ENCODE measurements around the gene MTRF1L. TPM values are rescaled to one million over a fixed set of nuclear protein-coding genes. Genes with fewer than 3 reads are reported as not detected.
A peak's percentile ranks its signal among the peaks of the same experiment; 100 is the strongest.

The MTRF1L gene
- total and polyA plus RNA-seq, 2 of the 13 experiments (the other 11 are each of a cell fraction or from before 2014, with no cell fraction given) = 17.6 to 28.7 TPM

DNA sequence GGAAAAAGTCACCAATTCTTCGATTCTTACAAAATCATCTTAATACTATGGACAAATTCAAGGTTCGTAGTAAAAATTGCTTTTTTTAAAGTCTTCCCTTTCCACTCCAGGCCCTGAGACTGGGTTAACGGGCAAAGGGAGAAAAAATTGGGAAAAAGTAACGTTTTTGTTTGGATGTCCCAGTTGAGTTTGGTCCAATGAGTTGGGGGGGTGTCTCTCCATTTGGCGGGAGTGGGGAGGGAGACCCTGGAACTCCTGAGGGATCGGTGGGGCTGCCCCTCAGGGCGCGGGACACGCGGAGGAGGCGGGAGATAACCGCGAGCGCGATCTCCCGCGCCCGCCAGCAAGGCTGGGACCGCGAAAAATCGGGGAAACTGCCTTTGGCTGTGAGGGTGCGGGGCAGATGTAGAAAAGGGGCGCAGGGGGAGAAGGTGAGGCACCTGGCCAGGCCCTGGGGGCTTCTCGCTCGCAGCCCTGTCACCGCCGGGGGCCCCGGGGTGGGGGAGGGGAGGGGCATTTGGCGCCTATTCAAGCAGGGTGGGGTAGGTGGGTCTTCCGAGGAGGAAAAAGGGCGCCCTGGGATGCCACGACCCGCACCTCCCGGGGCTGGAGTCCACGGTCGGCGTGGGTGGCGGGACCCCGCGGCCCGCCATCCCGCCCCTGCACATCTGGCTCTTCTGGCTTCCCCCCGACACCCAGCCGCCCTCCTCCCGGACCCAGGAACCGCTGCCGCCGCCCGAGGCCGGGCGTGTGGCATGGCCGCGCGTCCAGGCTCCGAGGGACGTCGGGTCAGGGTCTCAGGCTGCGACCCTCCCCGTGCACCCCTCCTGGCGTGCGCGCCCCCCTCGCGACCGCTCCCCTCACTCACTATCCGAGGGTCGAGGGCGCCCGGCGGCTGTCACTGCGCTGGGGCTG, 20.3 kb downstream of the MTRF1L start (continued):
- TF ChIP-seq, protein P1, sequence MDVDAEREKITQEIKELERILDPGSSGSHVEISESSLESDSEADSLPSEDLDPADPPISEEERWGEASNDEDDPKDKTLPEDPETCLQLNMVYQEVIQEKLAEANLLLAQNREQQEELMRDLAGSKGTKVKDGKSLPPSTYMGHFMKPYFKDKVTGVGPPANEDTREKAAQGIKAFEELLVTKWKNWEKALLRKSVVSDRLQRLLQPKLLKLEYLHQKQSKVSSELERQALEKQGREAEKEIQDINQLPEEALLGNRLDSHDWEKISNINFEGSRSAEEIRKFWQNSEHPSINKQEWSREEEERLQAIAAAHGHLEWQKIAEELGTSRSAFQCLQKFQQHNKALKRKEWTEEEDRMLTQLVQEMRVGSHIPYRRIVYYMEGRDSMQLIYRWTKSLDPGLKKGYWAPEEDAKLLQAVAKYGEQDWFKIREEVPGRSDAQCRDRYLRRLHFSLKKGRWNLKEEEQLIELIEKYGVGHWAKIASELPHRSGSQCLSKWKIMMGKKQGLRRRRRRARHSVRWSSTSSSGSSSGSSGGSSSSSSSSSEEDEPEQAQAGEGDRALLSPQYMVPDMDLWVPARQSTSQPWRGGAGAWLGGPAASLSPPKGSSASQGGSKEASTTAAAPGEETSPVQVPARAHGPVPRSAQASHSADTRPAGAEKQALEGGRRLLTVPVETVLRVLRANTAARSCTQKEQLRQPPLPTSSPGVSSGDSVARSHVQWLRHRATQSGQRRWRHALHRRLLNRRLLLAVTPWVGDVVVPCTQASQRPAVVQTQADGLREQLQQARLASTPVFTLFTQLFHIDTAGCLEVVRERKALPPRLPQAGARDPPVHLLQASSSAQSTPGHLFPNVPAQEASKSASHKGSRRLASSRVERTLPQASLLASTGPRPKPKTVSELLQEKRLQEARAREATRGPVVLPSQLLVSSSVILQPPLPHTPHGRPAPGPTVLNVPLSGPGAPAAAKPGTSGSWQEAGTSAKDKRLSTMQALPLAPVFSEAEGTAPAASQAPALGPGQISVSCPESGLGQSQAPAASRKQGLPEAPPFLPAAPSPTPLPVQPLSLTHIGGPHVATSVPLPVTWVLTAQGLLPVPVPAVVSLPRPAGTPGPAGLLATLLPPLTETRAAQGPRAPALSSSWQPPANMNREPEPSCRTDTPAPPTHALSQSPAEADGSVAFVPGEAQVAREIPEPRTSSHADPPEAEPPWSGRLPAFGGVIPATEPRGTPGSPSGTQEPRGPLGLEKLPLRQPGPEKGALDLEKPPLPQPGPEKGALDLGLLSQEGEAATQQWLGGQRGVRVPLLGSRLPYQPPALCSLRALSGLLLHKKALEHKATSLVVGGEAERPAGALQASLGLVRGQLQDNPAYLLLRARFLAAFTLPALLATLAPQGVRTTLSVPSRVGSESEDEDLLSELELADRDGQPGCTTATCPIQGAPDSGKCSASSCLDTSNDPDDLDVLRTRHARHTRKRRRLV (CRISPR knock-in tag; IDR thresholded peaks at IDR 0.05) = no peak; the same call in 1 of the 2 replicates
- TF ChIP-seq ZNF317 (CRISPR knock-in tag; IDR thresholded peaks at IDR 0.05) (no peak), TEAD3 (CRISPR knock-in tag; optimal IDR thresholded peaks at IDR 0.05; ENCODE audit: borderline replicate concordance) (no peak), ZSCAN5A (CRISPR knock-in tag; IDR thresholded peaks at IDR 0.05; ENCODE audit: borderline replicate concordance) (0 out of 2 replicates have a peak, but pooled peaks have one; percentile 18), ZSCAN22 (CRISPR knock-in tag; IDR thresholded peaks at IDR 0.05) (no peak), SAFB2 (CRISPR knock-in tag; IDR thresholded peaks at IDR 0.05; ENCODE audit: borderline replicate concordance, low read depth) (no peak), ZNF441 (CRISPR knock-in tag; IDR thresholded peaks at IDR 0.05; ENCODE audit: borderline replicate concordance) (no peak), RBFOX2 (IDR thresholded peaks at IDR 0.05; ENCODE audit: low read depth, low read length) (peak; percentile 81), ATM (IDR thresholded peaks at IDR 0.05; ENCODE audit: borderline replicate concordance) (no peak), ARNT (IDR thresholded peaks at IDR 0.05) (no peak), ZNF558 (CRISPR knock-in tag; IDR thresholded peaks at IDR 0.05; ENCODE audit: borderline replicate concordance) (peak; percentile 60; the same call in 1 of the 2 replicates), NR0B2 (CRISPR knock-in tag; IDR thresholded peaks at IDR 0.05) (0 out of 2 replicates have a peak, but pooled peaks have one; percentile 52)
- TF ChIP-seq, protein P2, sequence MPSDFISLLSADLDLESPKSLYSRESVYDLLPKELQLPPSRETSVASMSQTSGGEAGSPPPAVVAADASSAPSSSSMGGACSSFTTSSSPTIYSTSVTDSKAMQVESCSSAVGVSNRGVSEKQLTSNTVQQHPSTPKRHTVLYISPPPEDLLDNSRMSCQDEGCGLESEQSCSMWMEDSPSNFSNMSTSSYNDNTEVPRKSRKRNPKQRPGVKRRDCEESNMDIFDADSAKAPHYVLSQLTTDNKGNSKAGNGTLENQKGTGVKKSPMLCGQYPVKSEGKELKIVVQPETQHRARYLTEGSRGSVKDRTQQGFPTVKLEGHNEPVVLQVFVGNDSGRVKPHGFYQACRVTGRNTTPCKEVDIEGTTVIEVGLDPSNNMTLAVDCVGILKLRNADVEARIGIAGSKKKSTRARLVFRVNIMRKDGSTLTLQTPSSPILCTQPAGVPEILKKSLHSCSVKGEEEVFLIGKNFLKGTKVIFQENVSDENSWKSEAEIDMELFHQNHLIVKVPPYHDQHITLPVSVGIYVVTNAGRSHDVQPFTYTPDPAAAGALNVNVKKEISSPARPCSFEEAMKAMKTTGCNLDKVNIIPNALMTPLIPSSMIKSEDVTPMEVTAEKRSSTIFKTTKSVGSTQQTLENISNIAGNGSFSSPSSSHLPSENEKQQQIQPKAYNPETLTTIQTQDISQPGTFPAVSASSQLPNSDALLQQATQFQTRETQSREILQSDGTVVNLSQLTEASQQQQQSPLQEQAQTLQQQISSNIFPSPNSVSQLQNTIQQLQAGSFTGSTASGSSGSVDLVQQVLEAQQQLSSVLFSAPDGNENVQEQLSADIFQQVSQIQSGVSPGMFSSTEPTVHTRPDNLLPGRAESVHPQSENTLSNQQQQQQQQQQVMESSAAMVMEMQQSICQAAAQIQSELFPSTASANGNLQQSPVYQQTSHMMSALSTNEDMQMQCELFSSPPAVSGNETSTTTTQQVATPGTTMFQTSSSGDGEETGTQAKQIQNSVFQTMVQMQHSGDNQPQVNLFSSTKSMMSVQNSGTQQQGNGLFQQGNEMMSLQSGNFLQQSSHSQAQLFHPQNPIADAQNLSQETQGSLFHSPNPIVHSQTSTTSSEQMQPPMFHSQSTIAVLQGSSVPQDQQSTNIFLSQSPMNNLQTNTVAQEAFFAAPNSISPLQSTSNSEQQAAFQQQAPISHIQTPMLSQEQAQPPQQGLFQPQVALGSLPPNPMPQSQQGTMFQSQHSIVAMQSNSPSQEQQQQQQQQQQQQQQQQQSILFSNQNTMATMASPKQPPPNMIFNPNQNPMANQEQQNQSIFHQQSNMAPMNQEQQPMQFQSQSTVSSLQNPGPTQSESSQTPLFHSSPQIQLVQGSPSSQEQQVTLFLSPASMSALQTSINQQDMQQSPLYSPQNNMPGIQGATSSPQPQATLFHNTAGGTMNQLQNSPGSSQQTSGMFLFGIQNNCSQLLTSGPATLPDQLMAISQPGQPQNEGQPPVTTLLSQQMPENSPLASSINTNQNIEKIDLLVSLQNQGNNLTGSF (CRISPR knock-in tag; IDR thresholded peaks at IDR 0.05) = peak; percentile 18; the same call in 1 of the 2 replicates

All from HepG2 (cell line).